GM18511 (cell line): ENCODE data around the gene NTN1.

ENCODE experiments used
- ATAC-seq: cut with Tn5 transposase; IDR thresholded peaks from one replicate; pipeline ENCODE4 v1.9.1; 2021; ENCODE audit warnings: mild to moderate bottlenecking, moderate library complexity; ENCODE audit not compliant: unreplicated experiment

The NTN1 gene

GRCh38 chr17:9266031-9266680 is 244.8 kb downstream of the NTN1 start:
- no peak for ATAC-seq

GRCh38 chr17:9266697-9267117 is 245.4 kb downstream of the NTN1 start:
- ATAC-seq = no peak

DNA sequence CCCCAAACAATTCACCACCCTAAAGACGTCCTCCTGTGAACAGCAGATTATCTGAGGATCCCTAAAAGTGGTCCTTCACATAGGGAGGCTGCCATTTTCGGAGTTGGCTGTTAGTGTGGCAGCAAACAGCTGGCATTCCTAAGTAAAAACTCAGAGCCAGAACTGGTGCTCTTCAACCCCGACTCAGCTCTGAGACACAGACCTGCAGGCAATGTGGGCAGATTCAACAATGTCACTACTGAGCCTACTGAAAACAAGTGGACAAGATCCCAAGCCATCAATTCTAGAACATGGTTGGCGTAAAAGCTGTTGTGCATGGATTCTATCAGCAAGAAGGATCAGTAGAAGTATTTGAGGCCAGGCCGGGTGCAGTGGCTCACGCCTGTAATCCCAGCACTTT is 247.2 kb downstream of the NTN1 start:
- ATAC-seq = no peak

DNA sequence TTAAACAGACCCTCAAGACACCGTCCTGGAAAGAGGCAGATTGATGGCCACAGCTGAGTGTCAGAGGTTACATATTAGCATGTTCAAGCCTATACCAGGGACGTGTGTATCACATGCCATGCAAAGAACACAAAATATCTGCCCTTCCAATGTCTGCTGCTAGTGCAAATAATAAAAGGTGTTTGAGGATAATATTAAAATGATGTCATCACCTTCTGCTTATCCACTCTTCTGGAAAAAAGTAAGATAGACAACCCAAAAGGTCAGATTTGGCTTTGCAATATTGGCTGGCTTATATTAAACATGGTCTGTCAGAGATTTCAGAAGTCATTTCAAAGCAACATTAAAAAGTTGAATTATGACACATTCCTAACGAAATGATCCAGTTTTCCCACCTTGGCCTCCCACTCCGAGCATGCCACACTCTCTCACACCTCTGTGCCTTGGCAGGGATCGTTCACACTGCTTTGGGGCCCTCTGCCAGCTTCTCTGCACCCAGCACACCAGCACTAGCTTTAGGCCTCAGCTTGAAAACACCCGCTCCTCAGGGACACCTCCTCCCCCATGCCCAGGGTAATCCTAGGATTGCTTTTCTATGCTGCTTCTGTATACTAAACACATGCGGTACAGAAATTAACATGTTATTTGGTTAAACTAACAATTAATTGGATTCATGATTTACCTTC is 248.2 kb downstream of the NTN1 start:
- ATAC-seq = no peak

DNA sequence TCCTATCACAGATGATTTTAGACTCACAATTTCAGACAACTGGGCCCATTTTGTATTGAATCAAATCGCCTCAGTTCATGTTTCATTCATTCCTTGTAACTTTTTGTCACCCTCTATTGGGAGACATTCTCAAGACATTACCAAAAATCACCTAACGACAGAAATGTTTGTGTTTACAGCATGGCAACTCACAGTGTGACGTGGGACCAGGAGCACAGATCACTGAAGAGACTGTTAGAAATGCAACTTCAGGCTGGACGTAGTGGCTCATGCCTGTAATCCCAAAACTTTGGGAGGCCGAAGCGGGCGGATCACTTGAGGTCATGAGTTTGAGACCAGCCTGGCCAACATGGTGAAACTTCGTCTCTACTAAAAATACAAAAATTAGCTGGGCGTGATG is 249.6 kb downstream of the NTN1 start:
- ATAC-seq = no peak

DNA sequence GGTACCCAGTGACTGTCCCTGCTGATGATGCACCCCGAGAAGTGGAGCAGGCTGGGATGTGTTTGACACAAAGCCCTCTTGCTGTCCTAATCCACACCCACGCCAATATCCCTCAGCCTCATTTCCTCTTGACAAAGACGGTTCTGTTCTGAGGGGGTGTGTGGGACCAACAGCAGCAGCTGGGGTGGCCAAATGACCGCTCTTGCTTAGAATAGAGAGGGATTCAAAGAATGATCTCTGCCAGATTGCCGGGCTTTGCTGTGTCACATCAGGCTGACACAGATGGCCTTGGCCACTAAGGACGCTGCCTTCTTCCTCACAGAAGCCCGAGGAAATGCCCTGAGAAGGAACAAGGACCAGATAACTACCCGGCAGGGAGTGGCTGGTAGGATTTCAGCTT is 250.7 kb downstream of the NTN1 start:
- no peak for ATAC-seq

GRCh38 chr17:9272501-9273200 is 251.3 kb downstream of the NTN1 start:
- ATAC-seq = no peak

DNA sequence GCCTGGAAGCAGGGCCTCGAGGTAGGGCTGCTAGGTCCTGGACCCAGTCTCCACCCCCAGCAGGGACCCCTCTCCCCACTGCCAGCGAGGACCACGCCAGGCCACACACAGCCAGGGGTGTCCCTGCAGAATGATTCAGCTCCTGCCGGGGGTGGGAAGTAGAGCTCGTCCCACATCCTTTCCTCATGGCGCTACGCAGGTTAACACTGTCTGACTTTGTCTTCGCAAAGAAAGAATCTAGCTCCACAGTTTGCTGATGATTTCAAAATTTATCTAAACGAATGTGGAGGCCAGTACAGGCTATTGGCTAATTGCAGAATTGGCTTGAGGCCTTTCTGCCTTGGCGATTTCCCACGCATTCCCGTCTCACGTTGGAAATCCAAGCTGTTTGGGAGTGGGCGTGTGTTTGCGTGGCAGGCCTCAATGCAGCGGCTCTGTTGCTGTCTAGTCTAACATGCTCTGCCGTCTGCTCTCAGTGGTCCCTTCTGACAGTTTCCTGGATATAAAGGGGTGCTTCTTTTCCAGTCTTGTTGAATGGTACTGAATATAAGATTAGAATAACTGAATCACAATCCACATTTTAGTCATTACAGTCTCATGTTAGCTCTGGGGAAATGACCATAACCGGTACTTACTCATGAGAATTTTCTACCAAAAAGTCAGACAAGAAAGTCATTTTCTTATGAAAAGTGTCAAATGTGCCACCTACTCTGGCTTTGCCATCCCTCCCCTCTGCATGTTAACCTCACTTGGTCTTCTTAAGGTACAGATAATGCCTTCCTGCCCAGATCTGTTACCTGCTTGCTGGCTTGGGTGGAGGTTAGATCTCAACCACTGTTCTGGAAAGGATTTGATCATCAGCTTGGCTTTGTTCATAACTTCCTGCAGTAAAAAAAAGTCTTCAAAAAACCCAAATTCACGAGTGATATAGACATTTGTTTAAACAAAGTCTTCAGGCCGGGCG is 252.4 kb downstream of the NTN1 start:
- no peak for ATAC-seq

- no peak for ATAC-seq
These were observed 253.7 kb downstream of the NTN1 start for GRCh38 chr17:9274973-9275372.

DNA sequence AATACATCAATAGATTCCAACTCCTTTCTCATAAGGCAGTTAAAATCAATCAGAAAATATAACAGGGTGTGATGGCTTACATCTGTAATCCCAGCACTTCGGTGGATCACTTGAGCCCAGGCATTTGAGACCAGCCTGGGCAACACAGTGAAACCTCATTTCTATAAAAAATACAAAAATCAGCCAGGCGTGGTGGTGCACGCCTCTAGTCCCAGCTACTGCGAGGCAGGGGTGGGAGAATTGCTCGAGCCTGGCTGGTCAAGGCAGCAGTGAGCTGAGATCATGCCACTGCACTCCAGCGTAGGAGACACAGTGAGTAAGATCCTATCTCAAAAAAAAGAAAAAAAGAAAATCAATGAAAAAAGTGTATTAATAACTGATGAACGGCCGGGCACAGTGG is 258.6 kb downstream of the NTN1 start:
- no peak for ATAC-seq

GRCh38 chr17:9283909-9284308 is 262.6 kb downstream of the NTN1 start:
- ATAC-seq = no peak

- no peak for ATAC-seq
These were observed 263.6 kb downstream of the NTN1 start for GRCh38 chr17:9284884-9285283.

DNA sequence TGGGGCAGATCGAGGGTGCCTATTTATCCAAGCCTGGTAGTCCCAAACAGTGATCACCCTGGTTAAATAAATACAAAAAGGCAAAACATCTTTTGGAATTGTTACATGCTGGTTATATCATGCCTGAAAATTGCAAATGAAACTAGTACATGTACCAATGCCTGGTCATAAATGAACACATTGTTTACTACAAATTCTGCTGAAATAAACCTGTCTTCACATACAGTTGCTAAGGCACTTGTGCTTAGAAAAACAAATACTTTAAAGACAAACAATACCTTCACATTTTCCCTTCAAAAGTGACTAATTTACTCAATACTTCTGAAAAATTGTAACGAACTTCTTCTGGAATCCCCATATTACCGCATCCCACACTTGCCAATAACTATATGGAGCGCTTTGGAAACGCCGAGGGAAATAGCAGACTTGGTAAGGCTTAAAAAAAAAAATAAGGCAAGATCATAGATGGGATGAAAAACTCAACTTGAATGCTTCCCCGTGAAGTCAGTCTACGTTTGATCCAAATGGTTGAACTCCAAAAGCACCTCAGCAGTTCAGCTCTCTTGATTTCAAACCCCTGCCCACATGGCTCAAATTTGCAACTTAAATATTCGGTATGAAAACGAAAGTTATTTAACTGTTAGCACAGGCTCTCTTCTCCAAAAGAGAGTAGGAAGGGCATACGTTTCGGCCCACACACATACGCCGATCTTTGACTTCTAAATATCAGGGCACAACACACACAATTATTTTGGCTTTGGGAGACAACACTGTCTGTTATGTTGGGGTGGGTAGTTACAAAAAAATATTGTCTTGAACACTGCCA is 264.5 kb downstream of the NTN1 start:
- no peak for ATAC-seq

GRCh38 chr17:9286434-9286833 is 265.1 kb downstream of the NTN1 start:
- ATAC-seq = no peak

DNA sequence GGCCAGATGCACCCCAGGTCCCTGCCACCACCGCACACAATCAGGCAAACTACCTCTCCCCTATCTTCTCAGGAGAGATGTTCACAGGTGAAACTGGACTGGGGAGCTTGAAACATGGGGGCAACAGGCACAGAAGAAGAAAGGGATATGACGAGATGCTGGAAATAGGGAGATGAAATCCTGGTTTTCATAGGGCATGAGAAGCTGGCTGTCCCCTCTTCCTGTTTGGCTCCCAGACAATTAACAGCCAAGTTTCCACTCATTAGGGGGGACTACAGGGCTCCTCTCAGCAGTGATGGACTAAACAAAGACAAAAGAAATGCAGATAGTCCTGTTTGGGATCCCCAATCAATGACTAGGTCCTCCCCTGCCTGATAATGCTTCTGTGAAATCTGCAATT is 266.0 kb downstream of the NTN1 start:
- ATAC-seq = no peak

DNA sequence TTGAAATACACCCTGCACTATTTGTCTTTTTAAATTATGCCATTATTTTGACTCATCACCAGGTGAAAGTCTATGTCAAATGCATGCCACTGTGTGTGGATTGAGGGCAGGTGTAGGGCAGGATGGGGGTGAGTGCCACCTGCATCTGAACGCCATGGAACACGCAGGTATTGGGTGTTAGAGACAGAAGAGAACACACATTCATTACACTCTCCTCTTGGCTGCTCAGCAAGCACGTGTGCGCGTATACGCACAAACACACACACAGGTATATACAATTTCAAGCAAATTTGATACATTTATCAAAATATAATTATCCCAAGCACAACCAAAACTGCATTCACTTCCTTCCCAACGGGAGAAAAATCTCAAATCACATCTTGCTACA is 268.9 kb downstream of the NTN1 start:
- no peak for ATAC-seq

DNA sequence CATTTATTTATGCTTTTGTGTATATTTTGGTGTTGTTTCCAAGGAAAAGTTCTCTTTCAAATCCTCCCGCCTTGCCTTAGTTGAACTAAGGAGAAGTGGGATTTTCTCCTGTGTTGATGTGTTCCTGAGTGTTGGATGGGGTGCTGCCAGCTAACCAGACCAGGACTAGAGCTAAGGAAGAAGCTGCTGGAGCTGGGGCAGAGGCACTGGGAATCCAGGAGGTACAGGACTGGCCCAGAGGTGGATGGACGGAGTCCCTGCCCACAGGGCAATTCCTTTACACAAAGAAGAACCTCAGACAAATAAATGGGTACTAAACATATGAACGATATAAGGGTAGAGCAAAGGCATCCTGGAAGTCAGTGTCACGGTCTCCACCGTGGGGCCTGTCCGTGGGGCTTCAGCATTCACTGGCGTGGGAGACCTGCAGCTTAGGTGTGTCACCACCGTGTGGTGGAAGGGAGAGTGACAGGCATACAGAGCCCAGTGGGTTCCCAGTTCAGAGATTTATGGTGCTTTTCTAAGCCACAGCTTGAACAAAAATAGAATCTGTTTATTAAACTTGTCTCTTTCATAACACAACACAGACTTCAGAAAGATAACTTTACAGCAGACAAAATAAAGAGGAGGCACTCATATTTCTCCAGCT is 270.7 kb downstream of the NTN1 start:
- ATAC-seq = no peak

GRCh38 chr17:9292561-9292941 is 271.2 kb downstream of the NTN1 start:
- no peak for ATAC-seq
